ENCODE measurements around the gene MICALL2.
"Not testable (repeated sequence)": the region's sequence is repeated elsewhere in the genome, so short reads cannot be mapped to it uniquely, and the experiment has no call there.

Gene MICALL2

DNA sequence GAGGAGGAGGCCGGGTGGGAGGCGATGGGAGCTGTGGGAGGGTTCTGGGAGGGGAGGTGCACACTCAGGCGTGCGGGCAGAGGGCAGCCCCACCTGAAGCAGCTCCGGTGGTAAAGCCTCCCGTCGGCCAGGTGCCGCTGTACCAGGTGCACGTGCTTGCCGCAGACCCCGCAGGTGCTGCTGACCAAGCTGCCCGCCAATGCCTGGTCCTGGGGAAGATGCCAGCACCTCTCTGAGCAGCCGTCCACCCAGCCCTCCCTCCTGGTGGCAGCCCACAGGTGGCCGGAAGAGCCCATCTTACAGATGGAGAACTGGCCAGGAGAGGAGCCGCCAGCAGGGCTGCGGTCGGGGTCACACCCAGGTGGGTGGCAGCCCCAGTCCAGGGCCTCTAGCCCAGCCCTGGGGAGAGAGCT, 12.6 kb downstream of the MICALL2 start:
- Histone ChIP-seq H3K4me2 (ENCODE audit: low read length) (no peak overlapping the region), H3K4me1 (ENCODE audit: control insufficient read depth, low read length) (no peaks in the 10 kb centered on the region), H3K36me3 (ENCODE audit: control insufficient read depth, low read length) (no peaks in the 10 kb centered on the region), H3K27ac (ENCODE audit: low read depth, low read length) (no peak overlapping the region), H3K4me3 (ENCODE audit: low read length) (no peak overlapping the region), H3K9me3 (ENCODE audit: control insufficient read depth, insufficient read depth, low read length) (no peaks in the 10 kb centered on the region), H3K79me2 (ENCODE audit: control insufficient read depth, low read length) (no peaks in the 10 kb centered on the region), H3F3A (ENCODE audit: control insufficient read depth, insufficient read depth) (no peaks in the 10 kb centered on the region), H3K27me3 (ENCODE audit: control insufficient read depth, low read length) (0 out of 2 replicates have a peak, but pooled peaks cover 2% of the 10 kb centered on the region), H3K9me2 (replicated peaks; ENCODE audit: control insufficient read depth, low read length) (no peaks in the 10 kb centered on the region), H4K20me1 (ENCODE audit: control insufficient read depth, insufficient read depth, low read depth, low read length) (no peaks in the 10 kb centered on the region)
- TF ChIP-seq EZH2phosphoT487 (IDR thresholded peaks at IDR 0.05; ENCODE audit: borderline replicate concordance, low read length) = no peak
- TF ChIP-seq, protein P1, sequence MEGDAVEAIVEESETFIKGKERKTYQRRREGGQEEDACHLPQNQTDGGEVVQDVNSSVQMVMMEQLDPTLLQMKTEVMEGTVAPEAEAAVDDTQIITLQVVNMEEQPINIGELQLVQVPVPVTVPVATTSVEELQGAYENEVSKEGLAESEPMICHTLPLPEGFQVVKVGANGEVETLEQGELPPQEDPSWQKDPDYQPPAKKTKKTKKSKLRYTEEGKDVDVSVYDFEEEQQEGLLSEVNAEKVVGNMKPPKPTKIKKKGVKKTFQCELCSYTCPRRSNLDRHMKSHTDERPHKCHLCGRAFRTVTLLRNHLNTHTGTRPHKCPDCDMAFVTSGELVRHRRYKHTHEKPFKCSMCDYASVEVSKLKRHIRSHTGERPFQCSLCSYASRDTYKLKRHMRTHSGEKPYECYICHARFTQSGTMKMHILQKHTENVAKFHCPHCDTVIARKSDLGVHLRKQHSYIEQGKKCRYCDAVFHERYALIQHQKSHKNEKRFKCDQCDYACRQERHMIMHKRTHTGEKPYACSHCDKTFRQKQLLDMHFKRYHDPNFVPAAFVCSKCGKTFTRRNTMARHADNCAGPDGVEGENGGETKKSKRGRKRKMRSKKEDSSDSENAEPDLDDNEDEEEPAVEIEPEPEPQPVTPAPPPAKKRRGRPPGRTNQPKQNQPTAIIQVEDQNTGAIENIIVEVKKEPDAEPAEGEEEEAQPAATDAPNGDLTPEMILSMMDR (IDR thresholded peaks at IDR 0.05; ENCODE audit: low read depth, low read length, poor library complexity, severe bottlenecking) = no peak

DNA sequence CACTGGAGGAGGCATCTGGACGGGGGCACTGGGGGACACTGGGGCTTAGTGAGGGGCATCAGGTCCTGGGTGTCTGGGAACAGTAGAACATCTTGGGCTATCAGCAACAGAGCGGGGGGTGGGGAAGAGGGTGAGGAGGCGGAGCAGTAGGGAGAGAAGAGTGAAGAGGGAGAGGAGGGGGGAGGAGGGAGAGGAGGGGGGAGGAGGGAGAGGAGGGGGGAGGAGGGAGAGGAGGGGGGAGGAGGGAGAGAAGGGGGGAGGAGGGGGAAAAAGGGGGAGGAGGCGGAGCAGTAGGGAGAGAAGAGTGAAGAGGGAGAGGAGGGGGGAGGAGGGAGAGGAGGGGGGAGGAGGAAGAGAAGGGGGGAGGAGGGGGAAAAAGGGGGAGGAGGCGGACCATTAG, 13.2 kb downstream of the MICALL2 start:
- not testable (repeated sequence) for H3K4me2 ChIP-seq (ENCODE audit: low read length); H3K4me1 ChIP-seq (ENCODE audit: control insufficient read depth, low read length)

DNA sequence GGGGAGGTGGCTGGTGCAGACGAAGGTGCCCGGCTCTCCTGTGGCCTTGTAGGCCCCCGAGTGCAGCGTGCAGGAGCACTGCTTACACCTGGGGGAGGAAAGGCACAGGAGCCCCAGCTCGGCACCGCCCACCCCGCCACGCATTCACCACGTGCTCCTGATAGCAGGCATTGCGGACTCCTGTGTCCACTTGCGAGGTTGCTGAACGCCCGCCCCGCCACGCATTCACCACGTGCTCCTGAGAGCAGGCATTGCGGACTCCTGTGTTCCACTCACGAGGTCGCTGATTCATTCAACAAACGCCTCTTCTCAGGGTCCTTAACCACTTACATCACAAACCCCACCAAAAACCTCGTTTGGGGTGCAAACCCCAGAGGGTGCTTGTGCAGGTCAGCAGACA, 13.9 kb downstream of the MICALL2 start:
- Histone ChIP-seq H4K20me1 (ENCODE audit: control insufficient read depth, insufficient read depth, low read depth, low read length) (no peaks in the 10 kb centered on the region), H3K27me3 (ENCODE audit: control insufficient read depth, low read length) (0 out of 2 replicates have a peak, but pooled peaks cover 2% of the 10 kb centered on the region), H3K79me2 (ENCODE audit: control insufficient read depth, low read length) (no peaks in the 10 kb centered on the region), H3K9me3 (ENCODE audit: control insufficient read depth, insufficient read depth, low read length) (no peaks in the 10 kb centered on the region), H3K36me3 (ENCODE audit: control insufficient read depth, low read length) (no peaks in the 10 kb centered on the region), H3K4me2 (ENCODE audit: low read length) (no peak overlapping the region), H3K4me3 (ENCODE audit: low read length) (no peak overlapping the region), H3F3A (ENCODE audit: control insufficient read depth, insufficient read depth) (no peaks in the 10 kb centered on the region), H3K4me1 (ENCODE audit: control insufficient read depth, low read length) (no peaks in the 10 kb centered on the region), H3K27ac (ENCODE audit: low read depth, low read length) (no peak overlapping the region), H3K9me2 (replicated peaks; ENCODE audit: control insufficient read depth, low read length) (no peaks in the 10 kb centered on the region)
- TF ChIP-seq, protein P1 (IDR thresholded peaks at IDR 0.05; ENCODE audit: low read depth, low read length, poor library complexity, severe bottlenecking) = no peak
- TF ChIP-seq EZH2phosphoT487 (IDR thresholded peaks at IDR 0.05; ENCODE audit: borderline replicate concordance, low read length) = no peak

More for the DNA sequence above, 13.2 kb downstream of the MICALL2 start:
- H3K9me3 ChIP-seq (ENCODE audit: control insufficient read depth, insufficient read depth, low read length); H3K9me2 ChIP-seq (replicated peaks; ENCODE audit: control insufficient read depth, low read length); H3K27ac ChIP-seq (ENCODE audit: low read depth, low read length); H3F3A ChIP-seq (ENCODE audit: control insufficient read depth, insufficient read depth); H3K36me3 ChIP-seq (ENCODE audit: control insufficient read depth, low read length); H4K20me1 ChIP-seq (ENCODE audit: control insufficient read depth, insufficient read depth, low read depth, low read length); H3K27me3 ChIP-seq (ENCODE audit: control insufficient read depth, low read length); H3K4me3 ChIP-seq (ENCODE audit: low read length); H3K79me2 ChIP-seq (ENCODE audit: control insufficient read depth, low read length): not testable (repeated sequence)

DNA sequence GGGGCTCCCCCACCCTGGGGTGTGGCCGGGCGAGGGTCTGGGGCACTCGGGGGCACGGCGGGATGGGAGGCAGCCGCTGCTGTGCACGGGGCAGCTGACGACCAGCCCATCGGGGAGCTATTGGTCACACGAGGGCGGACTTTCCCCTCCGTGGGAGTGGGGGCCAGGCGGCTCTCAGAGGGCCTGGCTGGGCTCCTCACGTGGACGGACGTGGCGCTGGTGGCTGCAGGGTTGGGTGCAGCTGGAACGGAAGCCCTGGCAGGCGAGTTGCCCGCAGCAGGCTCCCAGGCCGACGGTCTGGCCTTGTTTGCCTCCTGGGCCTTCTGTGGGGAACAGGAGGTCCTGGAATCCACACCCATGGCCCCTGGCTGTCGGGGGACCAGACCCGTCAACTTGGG, 14.3 kb downstream of the MICALL2 start:
- H3K27ac ChIP-seq (ENCODE audit: low read depth, low read length) = no peak overlapping the region
- H3K4me3 ChIP-seq (ENCODE audit: low read length) = no peak overlapping the region
- H3K4me2 ChIP-seq (ENCODE audit: low read length) = no peak overlapping the region
- no peaks in the 10 kb centered on the region for H3K9me3 ChIP-seq (ENCODE audit: control insufficient read depth, insufficient read depth, low read length)
- H3K4me1 ChIP-seq (ENCODE audit: control insufficient read depth, low read length) = no peaks in the 10 kb centered on the region
- no peaks in the 10 kb centered on the region for H3K9me2 ChIP-seq (replicated peaks; ENCODE audit: control insufficient read depth, low read length)
- 0 out of 2 replicates have a peak, but pooled peaks cover 2% of the 10 kb centered on the region for H3K27me3 ChIP-seq (ENCODE audit: control insufficient read depth, low read length)
- no peaks in the 10 kb centered on the region for H3K36me3 ChIP-seq (ENCODE audit: control insufficient read depth, low read length)
- no peaks in the 10 kb centered on the region for H4K20me1 ChIP-seq (ENCODE audit: control insufficient read depth, insufficient read depth, low read depth, low read length)
- H3F3A ChIP-seq (ENCODE audit: control insufficient read depth, insufficient read depth) = no peaks in the 10 kb centered on the region
- no peak for TF ChIP-seq EZH2phosphoT487 (IDR thresholded peaks at IDR 0.05; ENCODE audit: borderline replicate concordance, low read length)
- TF ChIP-seq, protein P1 (IDR thresholded peaks at IDR 0.05; ENCODE audit: low read depth, low read length, poor library complexity, severe bottlenecking) = no peak
- H3K79me2 ChIP-seq (ENCODE audit: control insufficient read depth, low read length) = no peaks in the 10 kb centered on the region
